Fibroblast of villous mesenchyme (primary cell): ENCODE results near the gene LRRC40. TPM values are rescaled to one million over a fixed set of nuclear protein-coding genes. Genes with fewer than 3 reads are reported as not detected.

Experiments used
- DNase-seq: peaks from one replicate; pipeline ENCODE4 v3.0.0-alpha.2; 2010; ENCODE audit warnings: low read depth
- H3K4me3 ChIP-seq: 2 replicates; pipeline ENCODE4 v1.5.1; 2011; ENCODE audit warnings: low read depth, mild to moderate bottlenecking, low read length
- total RNA-seq: library from RNA; depleted of rRNA; stranded (reverse); fragments of >200 nt; gene quantifications from 2 replicates; pipeline ENCODE4 v1.2.3, GENCODE V29; 2012
- TF ChIP-seq, protein P1 (sequence below): IDR thresholded peaks from 2 replicates; pipeline ENCODE4 v1.5.1; 2012; ENCODE audit warnings: low read depth, mild to moderate bottlenecking, low read length; ENCODE audit not compliant: insufficient read depth

Gene LRRC40
- total RNA-seq, 1 donor, result 27.6 TPM

DNA sequence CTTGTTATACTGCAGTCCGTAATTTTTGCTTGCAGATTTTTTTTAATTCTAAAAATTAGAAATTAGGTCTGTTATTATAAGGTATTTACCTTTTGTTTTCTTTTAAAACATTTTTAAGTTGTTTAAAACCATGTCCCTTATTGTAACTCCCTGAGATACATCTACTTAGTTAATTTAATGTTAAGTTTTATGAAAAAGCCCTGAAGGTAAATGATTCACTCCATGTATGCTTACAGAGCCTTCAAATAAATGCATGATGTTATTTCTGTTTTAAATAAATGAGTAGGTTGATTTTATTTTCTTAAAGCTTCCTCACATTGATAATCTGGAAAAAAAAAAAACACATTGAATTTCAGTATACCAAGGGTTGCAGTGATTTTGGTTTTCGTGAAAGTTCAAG, 23.3 kb upstream of the LRRC40 start:
- no peak for DNase-seq
- TF ChIP-seq, protein P1, sequence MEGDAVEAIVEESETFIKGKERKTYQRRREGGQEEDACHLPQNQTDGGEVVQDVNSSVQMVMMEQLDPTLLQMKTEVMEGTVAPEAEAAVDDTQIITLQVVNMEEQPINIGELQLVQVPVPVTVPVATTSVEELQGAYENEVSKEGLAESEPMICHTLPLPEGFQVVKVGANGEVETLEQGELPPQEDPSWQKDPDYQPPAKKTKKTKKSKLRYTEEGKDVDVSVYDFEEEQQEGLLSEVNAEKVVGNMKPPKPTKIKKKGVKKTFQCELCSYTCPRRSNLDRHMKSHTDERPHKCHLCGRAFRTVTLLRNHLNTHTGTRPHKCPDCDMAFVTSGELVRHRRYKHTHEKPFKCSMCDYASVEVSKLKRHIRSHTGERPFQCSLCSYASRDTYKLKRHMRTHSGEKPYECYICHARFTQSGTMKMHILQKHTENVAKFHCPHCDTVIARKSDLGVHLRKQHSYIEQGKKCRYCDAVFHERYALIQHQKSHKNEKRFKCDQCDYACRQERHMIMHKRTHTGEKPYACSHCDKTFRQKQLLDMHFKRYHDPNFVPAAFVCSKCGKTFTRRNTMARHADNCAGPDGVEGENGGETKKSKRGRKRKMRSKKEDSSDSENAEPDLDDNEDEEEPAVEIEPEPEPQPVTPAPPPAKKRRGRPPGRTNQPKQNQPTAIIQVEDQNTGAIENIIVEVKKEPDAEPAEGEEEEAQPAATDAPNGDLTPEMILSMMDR, result no peak
- H3K4me3 ChIP-seq, result no peak overlapping the region

DNA sequence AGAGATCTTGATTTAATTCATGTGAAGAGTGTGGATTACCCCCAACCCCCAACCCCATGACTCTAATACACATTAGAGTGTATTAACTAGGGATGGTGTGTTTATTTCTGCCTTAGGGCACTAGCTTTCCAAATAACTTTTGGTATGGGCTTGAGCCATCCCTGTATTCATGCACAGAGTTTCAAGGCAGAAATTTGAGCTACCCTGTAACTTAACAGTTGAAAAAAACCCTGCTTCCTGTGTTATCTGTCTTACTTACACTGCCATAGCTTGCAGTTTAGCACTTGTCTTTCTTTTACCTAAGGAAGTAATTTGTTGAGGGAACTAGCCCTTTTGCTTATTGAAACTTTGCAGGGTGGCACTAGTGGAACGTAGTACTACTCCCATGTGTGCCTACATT, 22.1 kb upstream of the LRRC40 start:
- DNase-seq, result no peak
- no peak overlapping the region for H3K4me3 ChIP-seq
- TF ChIP-seq, protein P1, result no peak

DNA sequence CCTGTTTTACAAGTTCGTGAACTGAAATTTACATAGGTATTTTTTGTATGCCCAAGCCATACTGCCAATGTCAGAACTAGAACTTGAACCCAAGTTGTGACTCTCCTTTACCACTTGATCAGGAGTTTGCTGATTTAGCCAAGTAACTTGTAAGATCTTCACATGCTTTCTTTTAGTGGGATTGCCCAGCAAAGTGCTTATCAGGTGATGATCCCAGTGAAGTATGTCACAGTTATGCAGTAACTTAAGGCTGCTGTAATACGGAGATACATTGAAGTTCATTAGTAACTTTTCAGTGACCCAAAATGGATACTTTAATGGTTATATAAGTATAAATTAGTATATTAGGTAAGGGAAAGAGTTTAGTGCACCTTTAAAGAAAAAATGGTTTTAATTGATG, 19.6 kb upstream of the LRRC40 start:
- no peak for DNase-seq
- H3K4me3 ChIP-seq, result no peak overlapping the region
- TF ChIP-seq, protein P1, result no peak

DNA sequence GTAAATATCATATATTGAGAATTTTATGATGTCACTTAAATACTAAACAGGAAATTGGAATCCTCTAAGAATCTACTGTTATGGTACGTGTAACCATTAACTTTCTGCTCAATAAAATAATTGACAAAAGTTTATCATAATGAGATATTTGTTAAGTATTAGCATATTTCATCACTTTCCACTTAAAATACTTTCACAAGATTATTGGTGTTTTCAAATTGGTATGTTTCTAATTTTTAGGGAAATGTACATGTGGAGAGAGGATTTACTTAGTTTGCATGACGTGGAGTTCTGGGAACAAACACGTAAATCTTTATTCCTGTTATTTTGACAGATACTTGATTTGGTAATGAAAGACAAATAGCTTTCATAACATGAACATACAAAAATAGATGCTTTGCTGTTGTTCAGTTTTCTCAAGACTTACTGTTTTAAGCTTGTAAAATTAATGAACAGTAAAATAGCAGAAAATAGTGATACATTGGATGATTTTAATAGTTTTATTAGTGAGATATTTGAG, 17.4 kb upstream of the LRRC40 start:
- peak overlapping the region; percentile 84 for H3K4me3 ChIP-seq
- DNase-seq, result peak; percentile 23
- TF ChIP-seq, protein P1, result no peak

DNA sequence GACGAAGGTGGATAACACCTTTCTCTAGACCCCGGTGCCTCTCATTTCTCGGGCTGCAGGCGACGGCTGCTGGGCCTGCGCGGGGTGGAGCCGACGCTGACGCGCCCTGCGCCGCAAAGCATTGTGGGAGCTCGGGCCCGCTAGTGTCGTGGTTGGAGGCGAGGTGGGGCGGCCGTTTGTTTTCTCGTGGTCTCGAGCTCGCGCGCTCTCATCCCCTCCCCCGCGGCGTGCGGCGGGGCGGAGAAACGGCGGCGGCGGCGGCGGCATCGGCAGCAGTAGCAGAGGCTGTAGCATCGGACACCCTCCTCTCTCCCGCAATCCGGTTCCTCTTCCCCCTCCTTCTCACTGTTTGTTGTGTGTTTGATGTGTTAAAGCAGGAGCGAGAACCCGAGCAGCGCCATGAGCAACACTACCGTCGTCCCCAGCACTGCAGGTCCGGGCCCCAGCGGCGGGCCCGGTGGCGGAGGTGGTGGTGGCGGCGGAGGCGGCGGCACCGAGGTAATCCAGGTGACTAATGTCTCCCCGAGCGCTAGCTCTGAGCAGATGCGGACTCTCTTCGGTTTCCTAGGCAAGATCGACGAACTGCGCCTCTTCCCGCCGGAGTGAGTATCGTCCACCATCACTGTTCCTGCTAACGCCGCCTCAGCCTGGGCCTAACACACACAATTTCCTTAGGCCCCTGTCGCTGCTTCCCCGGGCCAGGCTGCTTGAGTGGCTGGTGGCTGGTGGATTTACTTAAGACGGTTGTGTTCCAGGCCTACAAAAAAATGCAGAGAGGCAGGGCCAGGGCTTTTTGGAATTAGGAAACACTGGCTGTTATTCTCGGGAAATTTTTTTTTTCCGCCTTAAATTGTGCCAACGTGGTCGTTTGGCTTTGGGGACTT, 16.1 kb upstream of the LRRC40 start, which contains the start of gene SRSF11:
Gene SRSF11, plus strand, starts transcription at position 143 of the 884 bp plus-strand sequence. Its CDS starts 257 bp downstream, at position 400.
- TF ChIP-seq, protein P1, result no peak
- H3K4me3 ChIP-seq, result peak within 1 kb of the TSS; percentile 84
- peak; percentile 95 for DNase-seq

DNA sequence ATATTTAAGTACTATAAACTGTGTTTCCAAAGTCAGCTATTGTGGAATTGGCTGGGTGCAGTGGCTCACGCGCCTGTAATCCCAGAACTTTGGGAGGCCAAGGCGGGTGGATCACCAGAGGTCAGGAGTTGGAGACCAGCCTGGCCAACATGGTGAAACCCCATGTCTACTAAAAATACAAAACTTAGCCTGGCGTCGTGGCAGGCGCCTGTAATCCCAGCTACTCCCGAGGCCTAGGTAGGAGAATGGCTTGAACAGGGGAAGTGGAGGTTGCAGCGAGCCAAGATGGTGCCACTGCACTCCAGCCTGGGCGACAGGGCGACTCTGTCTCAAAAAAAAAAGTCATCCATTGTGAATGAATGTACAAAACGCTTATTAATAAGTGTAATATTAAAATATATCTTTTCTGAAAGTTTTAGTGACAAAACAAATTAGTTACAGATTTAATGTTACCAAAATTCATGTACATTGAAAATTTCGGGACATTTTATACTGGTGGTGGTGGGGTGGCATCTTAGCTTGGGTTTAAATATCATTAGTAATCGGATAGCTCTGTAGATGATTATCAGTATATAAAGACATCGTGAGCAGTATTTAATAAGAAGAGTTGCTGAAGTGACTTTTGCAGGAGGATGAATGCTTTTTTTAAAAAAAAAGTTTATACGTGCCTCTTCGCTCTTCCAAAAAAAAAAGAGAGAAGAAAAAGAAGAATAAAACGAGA, 15.3 kb upstream of the LRRC40 start:
- peak overlapping the region; percentile 84 for H3K4me3 ChIP-seq
- TF ChIP-seq, protein P1, result no peak
- no peak for DNase-seq
